ENCODE data around the gene ELP4. TPM values are rescaled to one million over a fixed set of nuclear protein-coding genes. Genes with fewer than 3 reads are reported as not detected.

The ELP4 gene
- total RNA-seq, 2 experiments from 2014 or later, result 20.8 to 23.8 TPM

DNA sequence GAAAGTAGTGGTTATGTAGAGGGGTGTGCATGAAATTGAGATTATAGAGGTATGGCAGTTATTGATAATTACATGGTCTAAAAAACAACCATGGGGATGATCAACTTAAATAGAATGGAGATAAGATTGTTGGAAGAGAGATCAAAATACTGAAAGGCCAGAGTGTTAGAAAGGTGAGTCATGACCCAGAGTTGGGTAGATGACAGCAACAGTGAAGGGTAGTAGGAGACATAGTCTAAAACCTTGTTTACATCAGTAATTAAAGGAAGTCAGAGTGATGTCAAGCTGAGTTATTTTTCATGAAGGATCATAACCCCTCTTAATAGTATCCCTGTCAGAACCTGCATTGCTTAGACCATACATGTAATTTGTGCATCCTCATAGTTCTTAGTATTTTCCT lies 110.9 kb downstream of the ELP4 start:
- Mint-ChIP-seq H3K9me3 (no peaks in the 10 kb centered on the region), H3K27me3 (ENCODE audit: low read depth) (no peaks in the 10 kb centered on the region), H3K36me3 (ENCODE audit: low read depth) (peaks cover 8% of the 10 kb centered on the region), H3K27ac (no peak overlapping the region), H3K4me3 (no peak overlapping the region), H3K4me1 (ENCODE audit: low read depth) (no peaks in the 10 kb centered on the region)
- intact Hi-C loops (cut with micrococcal nuclease), result no loop called here
- CTCF ChIA-PET, result no interaction called here
- no peak for DNase-seq

DNA sequence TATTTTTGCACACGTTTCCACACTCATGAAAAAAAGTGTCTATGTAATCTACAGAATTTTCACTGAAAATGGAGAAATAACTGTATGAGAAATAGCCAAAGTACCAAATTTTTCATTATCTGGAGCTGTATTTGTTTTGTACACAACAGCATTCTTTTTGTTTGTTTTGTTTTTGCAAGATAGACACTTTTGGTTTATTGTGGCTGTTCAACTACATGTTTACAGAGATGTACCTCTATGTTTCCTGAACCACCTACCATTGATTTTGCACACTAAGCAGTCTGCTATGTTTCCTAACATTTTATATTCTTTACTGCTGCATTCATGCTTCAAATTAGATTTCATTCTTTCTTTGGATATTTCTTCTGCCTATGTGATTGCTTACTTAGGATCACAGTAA lies 116.3 kb downstream of the ELP4 start:
- H3K36me3 Mint-ChIP-seq (ENCODE audit: low read depth), result no peaks in the 10 kb centered on the region
- intact Hi-C loops (cut with micrococcal nuclease), result no loop called here
- no peak overlapping the region for H3K27ac Mint-ChIP-seq
- H3K9me3 Mint-ChIP-seq, result no peaks in the 10 kb centered on the region
- DNase-seq, result no peak
- CTCF ChIA-PET, result no interaction called here
- H3K27me3 Mint-ChIP-seq (ENCODE audit: low read depth), result no peaks in the 10 kb centered on the region
- no peaks in the 10 kb centered on the region for H3K4me1 Mint-ChIP-seq (ENCODE audit: low read depth)
- H3K4me3 Mint-ChIP-seq, result no peak overlapping the region

DNA sequence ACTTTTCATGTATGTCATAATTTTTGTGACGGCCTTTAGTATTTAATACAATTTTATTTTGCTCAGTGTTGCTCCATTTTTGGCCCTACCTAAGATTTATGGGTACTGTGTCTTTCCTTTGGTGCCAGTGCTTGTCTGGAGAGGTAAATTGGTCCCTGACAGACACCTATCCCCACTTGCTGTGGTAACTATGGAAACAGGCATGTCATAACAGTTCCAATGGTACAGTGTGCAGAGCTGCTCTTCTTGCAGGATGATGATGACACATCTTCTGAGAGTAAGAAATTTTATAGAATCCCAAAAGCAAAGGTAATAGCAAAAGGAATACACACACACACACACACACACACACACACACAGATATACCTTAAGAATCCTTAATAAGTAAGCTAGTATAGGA lies 118.5 kb downstream of the ELP4 start:
- CTCF ChIA-PET, result interaction anchor here (0.6 kb wide), 2 partner anchors 31 to 444 kb away, joined by 3 to 4 read pairs; no protein-coding TSS in a partner anchor
- peaks cover 3% of the 10 kb centered on the region for H3K36me3 Mint-ChIP-seq (ENCODE audit: low read depth)
- H3K27ac Mint-ChIP-seq, result no peak overlapping the region
- H3K4me3 Mint-ChIP-seq, result no peak overlapping the region
- no peaks in the 10 kb centered on the region for H3K27me3 Mint-ChIP-seq (ENCODE audit: low read depth)
- no peaks in the 10 kb centered on the region for H3K9me3 Mint-ChIP-seq
- no peaks in the 10 kb centered on the region for H3K4me1 Mint-ChIP-seq (ENCODE audit: low read depth)
- DNase-seq, result no peak
- intact Hi-C loops (cut with micrococcal nuclease), result no loop called here

DNA sequence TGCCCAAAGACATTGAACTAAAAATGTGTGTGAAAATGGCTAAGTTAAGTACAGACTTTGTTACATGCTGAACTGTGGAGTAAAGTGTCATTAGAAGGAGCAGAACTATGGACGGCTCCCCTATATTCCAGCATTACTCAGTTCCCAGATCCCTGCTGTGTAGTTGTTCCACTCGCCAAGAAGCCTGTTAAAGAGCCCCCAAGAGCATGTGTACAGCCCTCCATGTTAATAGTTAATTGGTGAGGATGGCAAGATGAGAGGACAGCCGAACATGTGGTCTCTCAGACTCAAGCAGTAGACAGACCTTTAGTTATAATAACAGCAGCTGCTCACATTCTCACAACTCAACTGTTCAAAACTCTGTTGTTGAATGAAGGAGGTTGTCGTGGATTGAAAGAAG lies 127.4 kb downstream of the ELP4 start:
- intact Hi-C loops (cut with micrococcal nuclease), result no loop called here
- H3K36me3 Mint-ChIP-seq (ENCODE audit: low read depth), result peaks cover 7% of the 10 kb centered on the region
- no peak overlapping the region for H3K4me3 Mint-ChIP-seq
- CTCF ChIA-PET, result no interaction called here
- H3K27ac Mint-ChIP-seq, result no peak overlapping the region
- H3K9me3 Mint-ChIP-seq, result no peaks in the 10 kb centered on the region
- no peak for DNase-seq
- no peaks in the 10 kb centered on the region for H3K4me1 Mint-ChIP-seq (ENCODE audit: low read depth)
- no peaks in the 10 kb centered on the region for H3K27me3 Mint-ChIP-seq (ENCODE audit: low read depth)

DNA sequence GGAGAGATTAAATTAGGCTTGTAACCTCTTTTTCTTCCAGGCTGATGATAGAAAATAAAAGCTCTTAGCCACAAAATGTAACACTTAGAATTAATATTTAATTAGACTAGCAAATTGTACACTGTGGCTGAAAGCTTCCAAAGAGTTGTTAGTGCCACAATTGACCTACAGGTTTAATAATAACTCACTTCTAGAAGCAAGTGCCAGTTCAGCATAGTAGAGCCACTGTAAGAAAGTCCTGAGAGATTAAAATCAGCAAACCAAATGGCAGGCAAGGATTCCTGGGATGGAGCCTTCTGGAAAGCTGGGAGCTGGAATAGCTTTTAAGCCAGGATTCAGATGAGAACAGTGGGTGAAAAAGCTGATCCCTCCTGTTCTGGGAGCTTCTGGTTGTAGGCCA lies 131.0 kb downstream of the ELP4 start:
- Mint-ChIP-seq H3K27me3 (ENCODE audit: low read depth) (no peaks in the 10 kb centered on the region), H3K36me3 (ENCODE audit: low read depth) (peaks cover 4% of the 10 kb centered on the region), H3K4me1 (ENCODE audit: low read depth) (no peaks in the 10 kb centered on the region), H3K4me3 (no peak overlapping the region), H3K27ac (no peak overlapping the region), H3K9me3 (no peaks in the 10 kb centered on the region)
- intact Hi-C loops (cut with micrococcal nuclease), result loop anchor here (5.0 kb wide), 2 partner anchors 232 to 317 kb away; no protein-coding TSS in a partner anchor
- CTCF ChIA-PET, result interaction anchor here (0.9 to 1.7 kb wide), 5 partner anchors 9 to 316 kb away, joined by 3 to 8 read pairs (median 3); no protein-coding TSS in a partner anchor
- no peak for DNase-seq

DNA sequence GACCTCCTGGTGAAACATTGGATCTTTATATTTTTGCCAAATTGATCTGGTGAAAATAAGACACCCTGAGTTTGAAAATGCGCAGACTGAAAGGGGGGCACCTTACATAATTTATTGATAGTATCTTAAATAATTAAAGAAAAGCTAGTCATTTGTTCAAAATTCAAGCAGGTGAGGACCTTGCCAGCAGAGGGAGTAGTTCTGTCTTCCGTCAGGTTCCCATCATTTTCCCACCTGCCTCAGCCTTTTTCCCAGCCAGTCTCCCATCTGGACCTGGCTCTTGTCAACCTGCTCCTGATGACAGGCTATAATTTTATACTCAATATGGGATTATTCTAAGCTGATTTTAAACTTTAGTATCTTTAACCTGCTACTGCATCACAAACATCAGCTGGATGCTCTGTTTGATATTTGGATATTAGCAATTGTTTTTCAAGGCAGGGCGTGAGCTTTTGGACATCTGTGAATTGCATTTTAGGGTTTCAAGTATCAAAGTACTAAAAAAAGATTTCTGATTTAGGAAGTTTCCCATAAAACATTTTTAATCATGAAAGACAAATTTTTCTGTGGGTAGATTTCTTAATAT lies 132.0 kb downstream of the ELP4 start:
- Mint-ChIP-seq H3K36me3 (ENCODE audit: low read depth) (peaks cover 2% of the 10 kb centered on the region), H3K27ac (no peak overlapping the region), H3K9me3 (no peaks in the 10 kb centered on the region), H3K4me3 (no peak overlapping the region), H3K4me1 (ENCODE audit: low read depth) (no peaks in the 10 kb centered on the region), H3K27me3 (ENCODE audit: low read depth) (no peaks in the 10 kb centered on the region)
- CTCF ChIA-PET, result interaction anchor here (0.6 to 1.7 kb wide), 9 partner anchors 8 to 604 kb away, joined by 3 to 8 read pairs (median 3); no protein-coding TSS in a partner anchor
- peak; percentile 6 for DNase-seq
- intact Hi-C loops (cut with micrococcal nuclease), result loop anchor here (5.0 kb wide), 2 partner anchors 231 to 316 kb away; no protein-coding TSS in a partner anchor

DNA sequence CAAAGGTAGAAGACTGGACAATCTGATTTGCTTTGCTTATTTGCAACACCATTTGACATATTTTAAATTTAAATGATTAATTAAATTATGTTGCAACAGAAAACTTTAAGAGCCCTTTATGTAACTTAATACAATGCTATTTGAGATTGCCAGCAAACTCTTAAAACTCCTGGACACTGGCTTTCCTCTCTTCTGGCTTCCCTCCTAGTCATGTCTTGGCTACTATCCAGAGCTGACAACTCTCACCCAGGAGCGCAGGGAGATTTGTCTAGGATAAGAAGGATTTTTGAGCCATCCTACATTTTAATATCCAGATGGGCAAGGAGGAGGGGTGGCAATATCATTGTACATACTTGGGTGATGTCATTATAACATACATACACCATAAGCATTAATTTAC lies 134.3 kb downstream of the ELP4 start:
- H3K36me3 Mint-ChIP-seq (ENCODE audit: low read depth), result no peaks in the 10 kb centered on the region
- intact Hi-C loops (cut with micrococcal nuclease), result loop anchor here (5.0 kb wide), 2 partner anchors 228 to 313 kb away; no protein-coding TSS in a partner anchor
- no peak overlapping the region for H3K27ac Mint-ChIP-seq
- H3K4me3 Mint-ChIP-seq, result no peak overlapping the region
- DNase-seq, result no peak
- CTCF ChIA-PET, result no interaction called here
- H3K9me3 Mint-ChIP-seq, result no peaks in the 10 kb centered on the region
- no peaks in the 10 kb centered on the region for H3K27me3 Mint-ChIP-seq (ENCODE audit: low read depth)
- no peaks in the 10 kb centered on the region for H3K4me1 Mint-ChIP-seq (ENCODE audit: low read depth)

DNA sequence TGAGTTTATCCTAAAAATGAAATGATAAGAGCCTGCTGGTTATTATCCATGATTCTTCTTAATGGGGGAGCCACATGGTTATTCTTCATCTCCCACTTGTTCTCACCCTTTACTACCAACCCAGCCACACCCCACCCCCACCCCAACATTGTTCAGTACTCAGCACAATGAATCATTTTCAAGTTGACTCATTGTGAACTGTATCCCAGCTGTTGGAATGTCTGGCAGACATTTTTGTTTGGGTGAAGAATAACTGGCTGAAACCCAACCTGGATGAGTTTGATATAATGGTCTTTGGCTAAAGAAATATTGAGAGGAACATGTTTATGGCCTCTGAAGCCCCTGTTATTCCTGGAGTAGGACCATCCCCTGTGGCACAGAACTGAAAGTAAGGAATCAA lies 136.2 kb downstream of the ELP4 start:
- Mint-ChIP-seq H3K4me1 (ENCODE audit: low read depth) (no peaks in the 10 kb centered on the region), H3K27ac (no peak overlapping the region), H3K27me3 (ENCODE audit: low read depth) (no peaks in the 10 kb centered on the region), H3K4me3 (no peak overlapping the region), H3K9me3 (no peaks in the 10 kb centered on the region), H3K36me3 (ENCODE audit: low read depth) (peaks cover 6% of the 10 kb centered on the region)
- CTCF ChIA-PET, result no interaction called here
- DNase-seq, result no peak
- intact Hi-C loops (cut with micrococcal nuclease), result no loop called here

DNA sequence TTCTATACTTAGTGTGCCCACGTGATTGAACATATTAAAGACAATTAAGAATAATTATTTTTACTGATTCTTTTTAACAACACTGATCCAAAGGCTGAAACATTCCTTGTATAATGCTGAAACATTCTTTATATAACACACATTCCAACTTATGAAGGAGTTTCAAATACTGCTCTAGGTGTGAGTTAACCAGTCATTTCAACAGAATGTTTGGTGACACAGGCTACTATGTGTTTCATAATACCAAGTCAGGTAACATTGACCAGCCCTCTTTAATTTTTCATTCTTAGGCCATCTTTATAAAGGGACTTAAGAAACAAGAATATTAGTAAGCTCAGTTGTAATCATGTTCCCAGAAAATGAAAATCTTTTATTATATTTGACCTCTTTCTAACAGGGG lies 136.6 kb downstream of the ELP4 start:
- Mint-ChIP-seq H3K4me3 (no peak overlapping the region), H3K9me3 (no peaks in the 10 kb centered on the region), H3K4me1 (ENCODE audit: low read depth) (peaks cover 2% of the 10 kb centered on the region), H3K27ac (no peak overlapping the region), H3K27me3 (ENCODE audit: low read depth) (no peaks in the 10 kb centered on the region), H3K36me3 (ENCODE audit: low read depth) (peaks cover 8% of the 10 kb centered on the region)
- no peak for DNase-seq
- CTCF ChIA-PET, result no interaction called here
- intact Hi-C loops (cut with micrococcal nuclease), result no loop called here

DNA sequence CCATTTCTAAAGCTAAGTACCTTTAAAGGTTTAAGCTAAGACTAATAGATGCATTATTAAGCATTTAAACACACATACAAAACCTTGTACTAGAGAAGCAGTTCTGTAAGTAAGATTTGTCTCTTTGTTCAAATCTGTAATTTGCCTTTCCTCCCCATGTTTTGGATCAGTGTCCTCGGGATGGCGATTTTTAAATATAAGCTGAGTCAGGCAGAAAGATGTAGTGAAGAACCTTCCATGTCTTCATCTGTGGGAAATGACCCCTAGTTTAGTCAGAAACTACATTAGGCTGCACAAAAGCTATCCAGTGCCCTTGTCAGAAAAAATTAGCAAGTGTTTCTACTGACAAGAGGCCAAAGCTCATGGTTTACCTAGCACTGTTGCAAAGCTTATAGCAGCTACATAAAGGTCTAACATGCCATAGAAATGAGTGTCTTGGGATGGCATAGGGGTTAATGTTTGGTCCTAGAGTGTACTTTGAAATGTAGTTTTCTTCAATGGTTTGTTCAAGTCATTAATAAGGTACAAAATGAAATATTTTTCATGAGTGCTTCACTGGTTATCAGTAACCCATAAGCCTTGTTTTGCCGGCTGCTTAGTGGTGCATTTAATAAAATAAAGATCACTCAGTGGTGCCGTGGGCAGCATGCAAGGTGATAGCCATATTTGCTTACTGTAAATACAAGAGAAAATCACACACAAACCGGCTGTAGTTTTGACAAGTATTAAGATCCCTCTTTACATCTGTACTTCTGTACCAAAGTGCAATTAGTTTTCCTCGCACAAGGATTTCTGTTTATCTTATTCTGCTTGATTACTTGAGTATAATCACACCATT lies 139.8 kb downstream of the ELP4 start:
- intact Hi-C loops (cut with micrococcal nuclease), result no loop called here
- Mint-ChIP-seq H3K27ac (no peak overlapping the region), H3K27me3 (ENCODE audit: low read depth) (no peaks in the 10 kb centered on the region), H3K9me3 (no peaks in the 10 kb centered on the region), H3K36me3 (ENCODE audit: low read depth) (peaks cover 9% of the 10 kb centered on the region), H3K4me3 (no peak overlapping the region), H3K4me1 (ENCODE audit: low read depth) (peaks cover 9% of the 10 kb centered on the region)
- DNase-seq, result no peak
- CTCF ChIA-PET, result interaction anchor here (1.1 to 1.8 kb wide), 2 partner anchors 9 to 10 kb away, joined by 3 to 4 read pairs; no protein-coding TSS in a partner anchor

DNA sequence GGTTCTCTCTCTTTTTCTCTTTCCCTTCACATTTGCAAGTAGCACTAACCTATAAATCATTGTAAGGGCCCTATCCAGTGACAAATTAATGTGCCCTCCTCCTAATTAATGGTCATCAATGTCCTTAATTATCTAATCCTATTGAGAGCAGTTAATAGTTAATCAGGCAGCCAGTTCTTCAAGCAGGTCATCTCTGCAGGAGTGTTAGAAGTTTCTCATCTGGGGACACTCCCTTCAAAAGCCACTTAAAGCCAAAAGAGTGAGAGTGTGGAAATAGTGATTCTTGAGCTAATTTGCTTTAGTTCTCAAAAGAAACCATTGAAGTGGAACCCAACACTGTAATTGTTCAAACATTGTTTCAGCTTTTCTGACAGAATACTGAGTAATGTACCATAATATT lies 141.6 kb downstream of the ELP4 start:
- no peaks in the 10 kb centered on the region for H3K9me3 Mint-ChIP-seq
- no peaks in the 10 kb centered on the region for H3K27me3 Mint-ChIP-seq (ENCODE audit: low read depth)
- no peak for DNase-seq
- no peak overlapping the region for H3K27ac Mint-ChIP-seq
- CTCF ChIA-PET, result no interaction called here
- intact Hi-C loops (cut with micrococcal nuclease), result loop anchor here (5.0 kb wide), 1 partner anchor 161 kb away; the partner anchor contains the start of gene PAX6
- no peak overlapping the region for H3K4me3 Mint-ChIP-seq
- H3K4me1 Mint-ChIP-seq (ENCODE audit: low read depth), result peaks cover 9% of the 10 kb centered on the region
- H3K36me3 Mint-ChIP-seq (ENCODE audit: low read depth), result peaks cover 12% of the 10 kb centered on the region

DNA sequence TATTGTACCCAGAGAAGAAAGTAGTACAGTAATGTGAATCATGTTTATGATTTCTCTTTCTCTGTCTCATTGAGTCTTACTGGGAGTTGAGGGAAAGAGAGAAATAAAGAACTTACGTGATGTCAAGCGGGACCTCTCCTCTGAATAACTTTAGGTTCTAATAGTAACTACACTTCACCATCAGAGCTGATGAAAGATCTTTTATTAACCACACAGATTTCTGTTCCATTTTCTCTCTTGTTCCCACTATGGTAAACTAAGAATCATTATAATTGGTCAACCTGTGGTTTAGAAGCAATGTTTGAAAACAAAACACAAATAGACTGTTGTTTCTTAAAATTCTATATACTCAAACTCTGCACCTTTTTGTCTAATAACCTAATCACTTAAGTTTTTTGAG lies 142.3 kb downstream of the ELP4 start:
- no peak for DNase-seq
- no peak overlapping the region for H3K27ac Mint-ChIP-seq
- intact Hi-C loops (cut with micrococcal nuclease), result loop anchor here (5.0 kb wide), 1 partner anchor 160 kb away; the partner anchor contains the start of gene PAX6
- peaks cover 12% of the 10 kb centered on the region for H3K36me3 Mint-ChIP-seq (ENCODE audit: low read depth)
- peaks cover 9% of the 10 kb centered on the region for H3K4me1 Mint-ChIP-seq (ENCODE audit: low read depth)
- no peak overlapping the region for H3K4me3 Mint-ChIP-seq
- no peaks in the 10 kb centered on the region for H3K27me3 Mint-ChIP-seq (ENCODE audit: low read depth)
- CTCF ChIA-PET, result no interaction called here
- H3K9me3 Mint-ChIP-seq, result no peaks in the 10 kb centered on the region

Data from activated naive CD4-positive, alpha-beta T cell treated with anti-CD3 and anti-CD28 coated beads for 36 hours (primary cell).